Lower leg skin (tissue), 4 donors: ENCODE data around the gene CSMD2. TPM values are rescaled to one million over a fixed set of nuclear protein-coding genes. Genes with fewer than 3 reads are reported as not detected.

Source experiments
- DNase-seq, 2 donors: peaks; one replicate each; pipeline ENCODE4 v3.0.0-alpha.2; 2019; ENCODE audit warnings: low spot score in 2 of 2
- H3K4me3 ChIP-seq: fragments of 200-600 bp; sonication (generic); 2 replicates; pipeline ENCODE4 v1.5.1; 2017; ENCODE audit warnings: mild to moderate bottlenecking, low read depth; ENCODE audit not compliant: poor library complexity, severe bottlenecking
- POLR2A ChIP-seq, 2 donors: fragments of 450-650 bp; IDR thresholded peaks; one replicate each; pipeline ENCODE4 v1.6.1; 2016 to 2017; ENCODE audit warnings: antibody characterized with exemption in 2 of 2, mild to moderate bottlenecking in 1 of 2, moderate library complexity in 1 of 2
- WGBS, 2 donors: methylation state at CpG; one replicate each; pipeline ENCODE4 v1.1.5; 2018; 5-methylcytosine and 5-hydroxymethylcytosine counted together
- intact Hi-C: fragments of 100-400 bp; cut with DNase I; formaldehyde crosslinking; loops from one replicate; pipeline ENCODE4 v1.15.0; 2023; ENCODE audit warnings: low total_unique reads
- total RNA-seq, 4 donors: library from RNA; depleted of rRNA; stranded (reverse); fragments of >200 nt; gene quantifications; one replicate each; pipeline ENCODE4 v1.1.0, GENCODE V29; 2016
- TF ChIP-seq, protein P1 (sequence below), 3 donors: fragments of 450-650 bp; IDR thresholded peaks; one replicate each; pipeline ENCODE4 v1.5.1; 2016; ENCODE audit warnings: antibody characterized with exemption in 3 of 3, mild to moderate bottlenecking in 3 of 3, moderate library complexity in 2 of 3

CSMD2 gene
- total RNA-seq, 4 donors from 2014 or later: 0.11 to 1.0 TPM; not detected in 2

- no peak overlapping the region for H3K4me3 ChIP-seq
- no peak for DNase-seq
- intact Hi-C loops: no loop called here
- WGBS, 2 donors: 82% methylated on average over 1 of the region's 1 CpG
- no peak for TF ChIP-seq POLR2A (IDR thresholded peaks at IDR 0.05)
- TF ChIP-seq, protein P1, sequence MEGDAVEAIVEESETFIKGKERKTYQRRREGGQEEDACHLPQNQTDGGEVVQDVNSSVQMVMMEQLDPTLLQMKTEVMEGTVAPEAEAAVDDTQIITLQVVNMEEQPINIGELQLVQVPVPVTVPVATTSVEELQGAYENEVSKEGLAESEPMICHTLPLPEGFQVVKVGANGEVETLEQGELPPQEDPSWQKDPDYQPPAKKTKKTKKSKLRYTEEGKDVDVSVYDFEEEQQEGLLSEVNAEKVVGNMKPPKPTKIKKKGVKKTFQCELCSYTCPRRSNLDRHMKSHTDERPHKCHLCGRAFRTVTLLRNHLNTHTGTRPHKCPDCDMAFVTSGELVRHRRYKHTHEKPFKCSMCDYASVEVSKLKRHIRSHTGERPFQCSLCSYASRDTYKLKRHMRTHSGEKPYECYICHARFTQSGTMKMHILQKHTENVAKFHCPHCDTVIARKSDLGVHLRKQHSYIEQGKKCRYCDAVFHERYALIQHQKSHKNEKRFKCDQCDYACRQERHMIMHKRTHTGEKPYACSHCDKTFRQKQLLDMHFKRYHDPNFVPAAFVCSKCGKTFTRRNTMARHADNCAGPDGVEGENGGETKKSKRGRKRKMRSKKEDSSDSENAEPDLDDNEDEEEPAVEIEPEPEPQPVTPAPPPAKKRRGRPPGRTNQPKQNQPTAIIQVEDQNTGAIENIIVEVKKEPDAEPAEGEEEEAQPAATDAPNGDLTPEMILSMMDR (IDR thresholded peaks at IDR 0.05): no peak
Observed at GRCh38 chr1:33824971-33825370, 340.1 kb downstream of the CSMD2 start.

DNA sequence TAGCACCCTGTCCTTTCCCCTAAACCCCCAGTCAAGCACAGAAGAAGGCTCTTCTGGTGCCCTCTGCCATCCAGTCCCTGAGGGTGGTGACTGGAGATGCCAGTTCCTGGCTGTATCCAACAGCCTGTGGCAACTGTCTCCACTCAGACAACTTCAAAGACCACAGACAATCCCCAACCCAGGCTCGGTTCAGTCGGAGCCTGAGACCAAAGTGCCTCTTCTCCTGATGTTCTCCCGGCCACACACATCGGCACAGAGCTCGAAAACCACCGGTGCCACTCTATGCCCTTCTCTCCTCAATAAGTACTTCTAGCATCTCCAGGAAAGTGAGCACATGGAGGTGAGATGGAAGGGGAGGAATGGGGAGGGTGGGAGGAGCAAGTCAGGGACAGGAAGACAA is 340.7 kb downstream of the CSMD2 start:
- no peak for DNase-seq
- 91 to 94% methylated on average over 6 of the region's 6 CpGs for WGBS, 2 donors
- TF ChIP-seq POLR2A (IDR thresholded peaks at IDR 0.05): no peak
- TF ChIP-seq, protein P1 (IDR thresholded peaks at IDR 0.05): no peak
- intact Hi-C loops: no loop called here
- no peak overlapping the region for H3K4me3 ChIP-seq

- 75 to 87% methylated on average over 1 of the region's 1 CpG for WGBS, 2 donors
- intact Hi-C loops: no loop called here
- no peak overlapping the region for H3K4me3 ChIP-seq
- DNase-seq: no peak
- TF ChIP-seq POLR2A (IDR thresholded peaks at IDR 0.05): no peak
- TF ChIP-seq, protein P1 (IDR thresholded peaks at IDR 0.05): no peak
Observed at GRCh38 chr1:33823830-33824229, 341.2 kb downstream of the CSMD2 start.

GRCh38 chr1:33823401-33823800 is 341.6 kb downstream of the CSMD2 start:
- intact Hi-C loops: no loop called here
- H3K4me3 ChIP-seq: no peak overlapping the region
- DNase-seq: no peak
- TF ChIP-seq POLR2A (IDR thresholded peaks at IDR 0.05): no peak
- TF ChIP-seq, protein P1 (IDR thresholded peaks at IDR 0.05): no peak
- 89 to 100% methylated on average over 2 of the region's 2 CpGs for WGBS, 2 donors

GRCh38 chr1:33822396-33822795 is 342.6 kb downstream of the CSMD2 start:
- H3K4me3 ChIP-seq: no peak overlapping the region
- no peak for DNase-seq
- TF ChIP-seq, protein P1 (IDR thresholded peaks at IDR 0.05): no peak
- no peak for TF ChIP-seq POLR2A (IDR thresholded peaks at IDR 0.05)
- WGBS, 2 donors: 78% methylated on average over 6 of the region's 6 CpGs
- intact Hi-C loops: no loop called here

DNA sequence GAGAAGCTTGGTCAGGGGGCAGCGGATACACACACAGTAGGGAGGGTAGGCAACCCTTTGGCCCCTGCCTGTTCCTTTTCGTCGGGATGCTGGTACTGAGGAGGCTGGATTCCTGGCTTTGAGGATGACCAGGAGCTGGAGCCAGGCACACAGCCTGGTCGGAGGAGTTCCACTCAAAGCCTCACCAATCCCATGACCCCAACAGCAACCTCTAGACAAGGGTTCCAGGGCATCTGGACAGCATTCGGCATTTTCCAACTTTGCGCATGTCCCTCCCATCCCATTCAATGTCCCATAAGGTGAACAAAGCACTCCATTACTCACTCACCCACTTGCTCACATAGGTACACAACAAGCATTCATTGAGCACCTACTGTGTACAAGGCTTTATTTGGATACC is 343.7 kb downstream of the CSMD2 start:
- DNase-seq: no peak
- 91 to 95% methylated on average over 6 of the region's 6 CpGs for WGBS, 2 donors
- no peak overlapping the region for H3K4me3 ChIP-seq
- TF ChIP-seq, protein P1 (IDR thresholded peaks at IDR 0.05): no peak
- TF ChIP-seq POLR2A (IDR thresholded peaks at IDR 0.05): no peak
- intact Hi-C loops: no loop called here
